Activated CD8-positive, alpha-beta T cell treated with anti-CD3 and anti-CD28 coated beads for 36 hours (primary cell): ENCODE data around the gene ZFAND4. TPM values are rescaled to one million over a fixed set of nuclear protein-coding genes. Genes with fewer than 3 reads are reported as not detected.
"Not testable (repeated sequence)": the region's sequence is repeated elsewhere in the genome, so short reads cannot be mapped to it uniquely, and the experiment has no call there.

Experiments
- ATAC-seq: fragments of 200-7000 bp; cut with Tn5 transposase; one replicate; pipeline ENCODE4 v1.10.0; 2021; ENCODE audit warnings: mild to moderate bottlenecking, moderate library complexity
- CTCF ChIA-PET: fragments of 350-600 bp; sonication (Branson Sonifier 250); formaldehyde crosslinking; loops from one replicate; lab custom pipeline; 2021; ENCODE audit warnings: antibody characterized with exemption; lab: Charles Lee
- POLR2A ChIA-PET: fragments of 350-600 bp; sonication (Branson Sonifier 250); formaldehyde crosslinking; loops from one replicate; lab custom pipeline; 2021; ENCODE audit warnings: antibody characterized with exemption; lab: Charles Lee
- DNase-seq: peaks from one replicate; pipeline ENCODE4 v3.0.0-alpha.2; 2020
- H3K27ac Mint-ChIP-seq: one replicate; pipeline ENCODE4 v1.8.0; 2021; ENCODE audit warnings: mild to moderate bottlenecking, mixed read lengths
- H3K27me3 Mint-ChIP-seq: one replicate; pipeline ENCODE4 v1.8.0; 2021; ENCODE audit warnings: mixed read lengths
- H3K36me3 Mint-ChIP-seq: one replicate; pipeline ENCODE4 v1.8.0; 2021; ENCODE audit warnings: low read depth, mixed read lengths
- H3K4me1 Mint-ChIP-seq: one replicate; pipeline ENCODE4 v1.8.0; 2021; ENCODE audit warnings: low read depth, mixed read lengths
- H3K4me3 Mint-ChIP-seq: one replicate; pipeline ENCODE4 v1.8.0; 2021; ENCODE audit warnings: mild to moderate bottlenecking, moderate library complexity, mixed read lengths
- H3K9me3 Mint-ChIP-seq: one replicate; pipeline ENCODE4 v1.8.0; 2021; ENCODE audit warnings: mixed read lengths
- intact Hi-C: fragments of 100-400 bp; cut with micrococcal nuclease; formaldehyde crosslinking; loops from one replicate; pipeline ENCODE4 v1.10.0; 2022
- total RNA-seq, 2 experiments: library from RNA; stranded (reverse); gene quantifications; one replicate each; pipeline ENCODE4 v1.2.3, GENCODE V29; 2021
- TF ChIP-seq, protein P1 (sequence below): fragments of 200-600 bp; IDR thresholded peaks from one replicate; pipeline ENCODE4 v1.8.0; 2022; ENCODE audit warnings: antibody characterized with exemption, mild to moderate bottlenecking

The ZFAND4 gene
- total RNA-seq, 2 experiments from 2014 or later, result 11.5 to 13.5 TPM

DNA sequence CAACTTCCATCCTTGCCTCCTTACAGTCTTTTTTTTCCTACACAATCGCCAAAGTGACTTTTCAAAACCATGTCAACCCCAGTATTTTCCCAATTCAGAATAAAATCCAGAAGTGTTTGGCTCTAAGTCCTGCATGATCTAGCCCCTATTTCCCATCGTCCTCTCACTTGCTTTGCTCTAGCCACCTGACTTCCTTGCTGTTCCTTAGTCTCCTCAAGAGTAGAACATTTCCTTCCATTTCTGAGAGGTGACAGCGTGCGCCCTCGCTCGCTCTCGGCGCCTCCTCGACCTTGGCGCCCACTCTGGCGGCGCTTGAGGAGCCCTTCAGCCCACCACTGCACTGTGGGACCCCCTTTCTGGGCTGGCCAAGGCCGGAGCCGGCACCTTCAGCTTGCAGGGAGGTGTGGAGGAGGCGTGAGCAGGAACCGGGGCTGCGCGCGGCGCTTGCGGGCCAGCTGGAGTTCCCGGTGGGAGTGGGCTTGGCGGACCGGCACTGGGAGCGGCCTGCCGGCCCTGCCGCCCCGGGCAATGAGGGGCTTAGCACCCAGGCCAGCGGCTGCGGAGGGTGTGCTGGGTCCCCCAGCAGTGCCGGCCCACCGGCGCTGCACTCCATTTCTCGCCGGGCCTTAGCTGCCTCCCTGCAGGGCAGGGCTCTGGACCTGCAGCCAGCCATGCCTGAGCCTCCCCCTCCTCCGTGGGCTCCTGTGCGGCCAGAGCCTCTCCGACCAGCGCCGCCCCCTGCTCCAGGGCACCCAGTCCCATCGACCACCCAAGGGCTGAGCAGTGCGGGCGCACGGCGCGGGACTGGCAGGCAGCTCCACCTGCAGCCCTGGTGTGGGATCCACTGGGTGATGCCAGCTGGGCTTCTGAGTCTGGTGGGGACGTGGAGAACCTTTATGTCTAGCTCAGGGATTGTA lies 72.0 kb downstream of the ZFAND4 start:
- H3K4me1 Mint-ChIP-seq, H3K9me3 Mint-ChIP-seq, CTCF ChIA-PET, ATAC-seq, H3K27ac Mint-ChIP-seq, intact Hi-C loops, DNase-seq, H3K36me3 Mint-ChIP-seq: not testable (repeated sequence)
- POLR2A ChIA-PET, result interaction anchor here (0.7 kb wide), 1 partner anchor 70 kb away, joined by 3 read pairs; no protein-coding TSS in a partner anchor
- Mint-ChIP-seq H3K4me3 (peak overlapping the region; percentile 44), H3K27me3 (peaks cover 11% of the 10 kb centered on the region)

DNA sequence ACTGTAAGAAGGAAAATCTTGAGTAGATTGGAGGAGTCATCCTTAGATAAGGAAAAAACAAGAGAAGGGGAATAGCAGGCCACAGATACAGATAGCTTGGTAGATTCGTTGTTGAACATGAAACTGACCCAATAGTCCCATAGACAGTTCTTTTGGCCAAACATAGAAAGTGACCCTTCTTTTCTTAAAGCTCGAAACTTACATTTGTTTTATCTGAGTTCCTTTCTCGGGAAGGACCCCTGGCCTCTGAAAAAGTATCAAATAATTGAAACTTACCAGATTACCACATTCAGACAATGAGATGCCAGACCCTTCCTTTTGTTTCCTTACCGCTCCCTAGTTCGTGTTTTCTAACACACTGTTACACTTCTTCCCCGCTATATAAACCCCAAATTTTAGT lies 72.9 kb downstream of the ZFAND4 start:
- ChIA-PET POLR2A (interaction anchor here (0.7 kb wide), 1 partner anchor 69 kb away, joined by 3 read pairs; no protein-coding TSS in a partner anchor), CTCF (interaction anchor here (0.7 kb wide), 1 partner anchor 134 kb away, joined by 3 read pairs; no protein-coding TSS in a partner anchor)
- TF ChIP-seq, protein P1, sequence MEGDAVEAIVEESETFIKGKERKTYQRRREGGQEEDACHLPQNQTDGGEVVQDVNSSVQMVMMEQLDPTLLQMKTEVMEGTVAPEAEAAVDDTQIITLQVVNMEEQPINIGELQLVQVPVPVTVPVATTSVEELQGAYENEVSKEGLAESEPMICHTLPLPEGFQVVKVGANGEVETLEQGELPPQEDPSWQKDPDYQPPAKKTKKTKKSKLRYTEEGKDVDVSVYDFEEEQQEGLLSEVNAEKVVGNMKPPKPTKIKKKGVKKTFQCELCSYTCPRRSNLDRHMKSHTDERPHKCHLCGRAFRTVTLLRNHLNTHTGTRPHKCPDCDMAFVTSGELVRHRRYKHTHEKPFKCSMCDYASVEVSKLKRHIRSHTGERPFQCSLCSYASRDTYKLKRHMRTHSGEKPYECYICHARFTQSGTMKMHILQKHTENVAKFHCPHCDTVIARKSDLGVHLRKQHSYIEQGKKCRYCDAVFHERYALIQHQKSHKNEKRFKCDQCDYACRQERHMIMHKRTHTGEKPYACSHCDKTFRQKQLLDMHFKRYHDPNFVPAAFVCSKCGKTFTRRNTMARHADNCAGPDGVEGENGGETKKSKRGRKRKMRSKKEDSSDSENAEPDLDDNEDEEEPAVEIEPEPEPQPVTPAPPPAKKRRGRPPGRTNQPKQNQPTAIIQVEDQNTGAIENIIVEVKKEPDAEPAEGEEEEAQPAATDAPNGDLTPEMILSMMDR, result no peak
- intact Hi-C loops, result no loop called here
- Mint-ChIP-seq H3K4me3 (no peak overlapping the region), H3K9me3 (peaks cover 5% of the 10 kb centered on the region), H3K4me1 (peaks cover 9% of the 10 kb centered on the region), H3K27ac (no peak overlapping the region), H3K36me3 (no peaks in the 10 kb centered on the region), H3K27me3 (peaks cover 11% of the 10 kb centered on the region)
- ATAC-seq, result no peak
- DNase-seq, result no peak

DNA sequence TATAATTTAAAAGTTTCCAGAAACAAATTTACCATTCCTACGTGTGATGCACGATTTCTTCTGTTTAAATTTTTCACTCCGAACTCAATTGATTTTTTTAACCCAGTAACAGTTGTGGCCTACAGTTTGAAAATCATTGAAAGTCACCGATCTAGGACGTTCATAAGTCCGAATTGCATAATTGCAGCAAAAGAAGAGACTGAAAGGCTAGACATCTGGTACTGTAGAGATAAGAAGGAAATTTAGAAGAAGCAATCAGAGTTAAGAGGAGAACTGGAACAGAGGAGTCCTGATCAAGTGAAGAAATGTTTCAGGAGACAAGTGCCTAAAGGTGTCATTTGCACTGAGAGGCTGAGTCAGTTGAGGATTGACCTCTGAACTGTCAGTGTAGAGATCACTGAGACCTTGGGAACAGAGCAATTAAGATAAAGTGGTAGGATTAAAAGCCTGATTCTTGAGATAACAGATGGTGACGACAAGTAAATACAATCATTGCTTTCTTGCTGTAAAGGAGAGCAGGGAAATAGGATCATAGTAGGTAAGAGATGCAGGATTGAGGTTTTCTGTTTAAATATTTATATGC lies 73.5 kb downstream of the ZFAND4 start:
- no peaks in the 10 kb centered on the region for H3K36me3 Mint-ChIP-seq

DNA sequence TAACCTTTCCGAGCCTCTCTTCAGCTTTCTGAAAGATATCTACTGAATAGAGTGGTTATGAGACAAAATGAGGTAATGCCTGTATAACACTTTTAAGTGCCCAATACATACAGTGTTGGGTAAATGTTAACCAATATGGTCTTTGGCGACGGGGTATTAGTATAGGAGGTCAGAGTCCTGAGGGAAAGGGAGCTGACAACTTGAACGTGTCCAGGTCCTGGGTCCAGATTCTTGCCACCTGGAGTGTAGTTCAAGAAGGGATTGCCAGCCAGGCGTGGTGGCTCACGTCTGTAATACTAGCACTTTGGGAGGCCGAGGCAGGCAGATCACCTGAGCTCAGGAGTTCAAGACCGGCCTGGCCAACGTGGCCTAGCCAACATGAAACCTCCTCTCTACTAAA lies 76.0 kb downstream of the ZFAND4 start:
- ATAC-seq (no peak), DNase-seq (no peak)
- intact Hi-C loops, result no loop called here
- Mint-ChIP-seq H3K36me3 (no peaks in the 10 kb centered on the region), H3K27ac (no peak overlapping the region), H3K27me3 (peaks cover 11% of the 10 kb centered on the region), H3K4me3 (no peak overlapping the region), H3K9me3 (peaks cover 5% of the 10 kb centered on the region), H3K4me1 (peaks cover 29% of the 10 kb centered on the region)
- TF ChIP-seq, protein P1, result no peak
- POLR2A ChIA-PET, result interaction anchor here (1.0 kb wide), 1 partner anchor 13 kb away, joined by 3 read pairs; no protein-coding TSS in a partner anchor
- CTCF ChIA-PET, result interaction anchor here (0.6 to 0.7 kb wide), 2 partner anchors 16 to 533 kb away, joined by 3 to 4 read pairs; no protein-coding TSS in a partner anchor

More for the DNA sequence above, 73.5 kb downstream of the ZFAND4 start:
- DNase-seq (no peak), ATAC-seq (no peak)
- TF ChIP-seq, protein P1, result no peak
- Mint-ChIP-seq H3K4me1 (peaks cover 9% of the 10 kb centered on the region), H3K9me3 (peaks cover 5% of the 10 kb centered on the region), H3K27ac (no peak overlapping the region), H3K27me3 (peaks cover 11% of the 10 kb centered on the region), H3K4me3 (no peak overlapping the region)
- intact Hi-C loops, result no loop called here
- POLR2A ChIA-PET, result no interaction called here
- CTCF ChIA-PET, result interaction anchor here (0.7 to 1.1 kb wide), 2 partner anchors 134 kb away, joined by 3 read pairs; no protein-coding TSS in a partner anchor
